Neuron (in vitro differentiated cells): ENCODE measurements around the gene TMEM117.
"Not testable (repeated sequence)": the region's sequence is repeated elsewhere in the genome, so short reads cannot be mapped to it uniquely, and the experiment has no call there.

ENCODE experiments used
- H2AFZ ChIP-seq: one replicate; pipeline ENCODE4 v1.6.1; 2013; ENCODE audit warnings: low read depth, mild to moderate bottlenecking, inconsistent platforms, low read length, moderate library complexity
- H3K27me3 ChIP-seq: one replicate; pipeline ENCODE4 v1.6.1; 2013; ENCODE audit warnings: low read length; ENCODE audit not compliant: insufficient read depth
- H3K36me3 ChIP-seq: one replicate; pipeline ENCODE4 v1.6.1; 2013; ENCODE audit warnings: low read length; ENCODE audit not compliant: insufficient read depth
- H3K4me1 ChIP-seq: one replicate; pipeline ENCODE4 v1.6.1; 2013; ENCODE audit warnings: low read length; ENCODE audit not compliant: insufficient read depth
- H3K4me3 ChIP-seq: 2 replicates; pipeline ENCODE4 v1.5.1; 2013; ENCODE audit warnings: mild to moderate bottlenecking, low read length, moderate library complexity
- H3K9me3 ChIP-seq: one replicate; pipeline ENCODE4 v1.6.1; 2013; ENCODE audit warnings: low read length

Gene TMEM117

DNA sequence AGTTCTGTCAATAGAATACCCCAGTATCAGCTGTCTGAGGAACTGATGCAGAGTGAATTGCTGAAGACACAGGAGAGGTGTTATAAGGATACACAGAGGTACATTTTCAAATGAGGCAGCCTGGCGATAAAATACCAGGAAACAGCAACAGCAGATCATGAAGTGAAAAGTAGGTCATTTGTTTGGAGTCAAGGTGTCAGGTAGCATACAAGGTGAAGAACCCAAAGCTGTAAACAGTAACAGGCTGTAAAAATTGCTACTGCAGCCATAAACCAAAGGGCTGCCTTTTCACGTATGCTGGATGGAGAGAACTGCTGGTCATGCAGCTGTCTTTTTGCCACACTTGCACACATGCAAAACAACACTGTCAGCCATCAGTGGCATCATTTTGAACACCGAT is 20.5 kb upstream of the TMEM117 start:
- Histone ChIP-seq H3K27me3 (peaks cover 2% of the 10 kb centered on the region), H3K9me3 (no peaks in the 10 kb centered on the region)

DNA sequence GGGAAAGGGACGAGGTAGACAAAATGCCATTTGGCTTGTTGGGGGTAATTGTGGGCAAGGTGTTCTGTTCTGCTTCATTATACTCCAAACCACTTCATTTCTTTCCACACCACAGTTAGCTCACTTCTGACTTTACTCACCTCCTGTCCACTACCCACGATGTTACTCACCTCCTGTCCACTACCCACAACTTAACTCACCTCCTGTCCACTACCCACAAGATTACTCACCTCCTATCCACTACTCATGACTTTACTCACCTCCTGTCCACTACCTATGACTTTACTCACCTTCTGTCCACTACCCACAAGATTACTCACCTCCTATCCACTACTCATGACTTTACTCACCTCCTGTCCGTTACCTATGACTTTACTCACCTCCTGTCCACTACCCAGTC is 19.7 kb upstream of the TMEM117 start:
- Histone ChIP-seq H3K36me3 (no peaks in the 10 kb centered on the region), H3K27me3 (peaks cover 2% of the 10 kb centered on the region), H3K4me1 (peaks cover 4% of the 10 kb centered on the region), H3K4me3 (no peak overlapping the region), H3K9me3 (no peaks in the 10 kb centered on the region), H2AFZ (no peak overlapping the region)

More for the DNA sequence above, 20.5 kb upstream of the TMEM117 start:
- Histone ChIP-seq H3K36me3 (no peaks in the 10 kb centered on the region), H3K4me3 (no peak overlapping the region), H3K4me1 (peaks cover 4% of the 10 kb centered on the region), H2AFZ (no peak overlapping the region)

DNA sequence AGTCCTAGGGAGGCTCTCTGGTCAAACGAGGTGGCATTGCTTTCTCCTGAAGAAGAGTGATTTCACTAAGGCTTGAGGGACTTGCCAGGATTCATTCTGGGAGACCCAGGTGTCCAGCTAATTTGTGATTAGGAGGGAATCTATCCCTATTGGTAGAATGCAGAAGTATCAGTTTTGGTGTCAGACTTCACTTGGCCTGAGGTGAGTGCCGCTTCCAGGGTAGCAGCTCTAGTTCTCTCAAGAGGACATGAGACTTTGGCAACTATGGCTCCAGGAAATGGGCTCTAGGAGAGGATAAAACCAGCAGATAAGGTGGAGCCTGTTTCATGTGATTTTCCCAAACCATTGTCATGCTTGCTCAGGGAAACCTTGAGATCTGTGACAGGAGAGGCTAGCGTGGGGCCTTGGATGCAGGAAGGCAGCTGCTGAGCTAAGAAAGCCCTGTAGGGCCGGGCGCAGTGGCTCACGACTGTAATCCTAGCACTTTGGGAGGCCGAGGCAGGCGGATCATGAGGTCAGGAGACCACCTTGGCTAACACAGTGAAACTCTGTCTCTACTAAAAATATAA is 11.6 kb upstream of the TMEM117 start:
- Histone ChIP-seq H3K9me3 (no peaks in the 10 kb centered on the region), H2AFZ (no peak overlapping the region), H3K4me3 (no peak overlapping the region), H3K27me3 (peaks cover 2% of the 10 kb centered on the region), H3K4me1 (no peaks in the 10 kb centered on the region), H3K36me3 (no peaks in the 10 kb centered on the region)

DNA sequence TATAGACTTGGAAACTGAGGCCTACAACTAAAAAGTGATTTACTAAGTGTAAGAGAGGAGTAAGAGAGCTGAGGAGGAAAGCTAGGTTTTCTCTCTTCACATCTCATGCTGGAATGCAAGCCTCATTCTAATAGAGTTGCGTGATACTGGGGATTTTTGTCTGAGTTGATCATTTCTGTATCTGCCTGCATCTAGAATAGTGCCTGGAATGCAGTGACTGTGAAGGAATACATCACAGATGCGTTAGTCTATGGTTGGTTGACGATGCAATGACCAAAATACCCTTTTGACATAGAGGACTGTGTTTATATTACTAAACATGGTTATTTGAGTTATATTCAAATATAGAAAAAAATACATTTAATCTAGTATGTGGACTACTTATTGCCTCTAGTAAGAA is 9.2 kb upstream of the TMEM117 start:
- no peaks in the 10 kb centered on the region for H3K4me1 ChIP-seq
- H3K4me3 ChIP-seq: no peak overlapping the region
- no peaks in the 10 kb centered on the region for H3K9me3 ChIP-seq
- H2AFZ ChIP-seq: no peak overlapping the region
- peaks cover 2% of the 10 kb centered on the region for H3K27me3 ChIP-seq
- no peaks in the 10 kb centered on the region for H3K36me3 ChIP-seq

DNA sequence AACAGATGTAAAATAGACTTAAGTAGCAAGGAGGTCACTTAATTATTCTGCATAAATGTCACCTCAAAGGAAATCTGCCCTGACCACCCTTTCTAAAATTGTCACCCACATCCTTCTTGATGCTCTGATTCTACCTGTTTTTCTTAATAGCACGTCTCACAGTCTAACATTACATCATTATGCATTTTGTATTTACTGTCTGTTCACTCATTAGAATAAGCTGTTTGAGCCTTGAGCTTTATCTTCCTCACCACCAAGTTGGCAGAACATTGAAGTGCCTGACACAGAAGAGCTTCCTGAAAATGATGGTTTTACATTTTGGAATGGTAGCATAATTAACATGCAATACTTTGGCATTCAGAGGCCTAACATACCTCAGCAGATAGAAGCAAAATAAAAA is 8.8 kb upstream of the TMEM117 start:
- H3K36me3 ChIP-seq: no peaks in the 10 kb centered on the region
- H3K27me3 ChIP-seq: peaks cover 3% of the 10 kb centered on the region
- H3K9me3 ChIP-seq: no peaks in the 10 kb centered on the region
- no peak overlapping the region for H2AFZ ChIP-seq
- no peak overlapping the region for H3K4me3 ChIP-seq
- no peaks in the 10 kb centered on the region for H3K4me1 ChIP-seq

DNA sequence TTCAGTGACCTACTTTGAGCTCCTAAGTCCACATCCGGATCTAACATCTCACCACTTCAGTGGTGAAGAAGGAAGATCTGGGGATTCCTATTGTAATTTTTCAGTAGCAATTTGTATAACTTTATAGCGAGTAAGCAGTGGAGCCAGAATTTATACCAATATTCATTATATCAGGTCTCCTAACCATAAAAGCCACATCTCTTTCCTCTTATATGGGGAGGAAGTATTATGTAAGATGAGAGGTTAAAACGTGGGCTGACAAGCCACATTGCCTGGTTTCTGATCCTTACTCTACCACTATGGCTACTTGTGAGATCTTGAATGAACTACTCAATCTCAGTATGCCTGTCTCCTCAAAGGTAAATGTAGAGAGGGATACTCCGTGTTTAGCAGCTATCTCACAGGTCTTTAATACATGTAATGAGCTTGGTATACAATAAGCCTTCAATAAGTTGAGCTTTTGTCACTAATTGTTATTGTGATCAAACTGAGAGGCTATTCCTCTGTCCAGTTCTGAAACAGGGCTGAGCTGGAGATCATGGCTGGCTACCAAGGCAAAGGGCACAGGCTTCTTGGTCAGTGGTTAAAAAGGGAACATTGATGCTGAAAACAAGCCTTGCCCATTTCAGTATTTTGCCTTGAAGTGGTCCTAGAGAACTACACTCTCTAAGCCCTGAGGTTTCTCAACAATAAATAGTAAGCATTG is 3.3 kb upstream of the TMEM117 start:
- H3K27me3 ChIP-seq: peaks cover 2% of the 10 kb centered on the region
- no peak overlapping the region for H2AFZ ChIP-seq
- H3K4me3 ChIP-seq: no peak overlapping the region
- no peaks in the 10 kb centered on the region for H3K36me3 ChIP-seq
- no peaks in the 10 kb centered on the region for H3K9me3 ChIP-seq
- H3K4me1 ChIP-seq: no peaks in the 10 kb centered on the region

DNA sequence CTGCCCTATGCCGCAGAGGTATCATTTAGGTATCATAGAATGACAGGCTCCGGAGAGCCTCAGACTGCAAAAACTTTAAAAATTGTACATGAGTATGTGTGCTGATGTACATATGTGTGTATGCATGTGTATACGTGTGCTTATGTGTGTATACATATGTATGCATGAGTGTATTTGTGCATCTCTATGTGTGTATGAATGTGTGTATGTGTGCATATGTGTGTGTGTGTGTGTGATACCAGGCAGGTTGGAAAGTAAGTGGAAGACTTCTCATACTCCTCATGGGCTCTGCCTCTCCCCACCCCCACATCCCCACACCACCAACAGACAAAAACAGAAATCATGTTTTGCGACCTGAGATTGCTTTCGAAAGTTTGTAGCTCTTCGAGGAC is 621 bp upstream of the TMEM117 start:
- Histone ChIP-seq H3K36me3 (no peaks in the 10 kb centered on the region), H3K27me3 (peaks cover 2% of the 10 kb centered on the region), H3K4me1 (no peaks in the 10 kb centered on the region), H3K9me3 (no peaks in the 10 kb centered on the region), H3K4me3 (peak overlapping the region; percentile 73), H2AFZ (peak overlapping the region; percentile 86)

DNA sequence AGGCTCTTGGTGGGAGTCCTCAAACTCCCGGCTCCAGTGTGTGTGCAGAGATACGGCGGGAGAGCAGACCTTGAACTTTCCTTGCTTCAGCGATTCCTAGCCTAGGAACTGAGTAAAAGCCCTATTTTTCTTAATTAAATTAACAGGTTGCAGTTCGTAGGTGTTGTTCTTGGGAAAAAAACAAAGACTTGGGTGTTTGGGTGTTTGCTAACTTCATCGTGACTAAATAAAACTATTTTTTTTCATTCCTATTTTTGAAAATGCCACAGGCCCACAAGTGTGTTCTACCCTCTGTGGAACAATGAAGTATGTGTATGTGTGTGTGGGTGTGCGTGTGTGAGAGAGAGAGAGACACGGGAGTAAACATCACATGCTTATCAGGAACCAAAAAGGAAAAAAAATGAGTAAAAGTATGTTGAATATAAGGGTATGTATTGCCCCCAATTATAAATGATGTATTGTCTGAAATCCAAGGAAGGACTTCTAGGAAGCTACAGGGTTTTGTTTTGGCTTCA is 651 bp downstream of the TMEM117 start:
- H3K9me3 ChIP-seq: no peaks in the 10 kb centered on the region

DNA sequence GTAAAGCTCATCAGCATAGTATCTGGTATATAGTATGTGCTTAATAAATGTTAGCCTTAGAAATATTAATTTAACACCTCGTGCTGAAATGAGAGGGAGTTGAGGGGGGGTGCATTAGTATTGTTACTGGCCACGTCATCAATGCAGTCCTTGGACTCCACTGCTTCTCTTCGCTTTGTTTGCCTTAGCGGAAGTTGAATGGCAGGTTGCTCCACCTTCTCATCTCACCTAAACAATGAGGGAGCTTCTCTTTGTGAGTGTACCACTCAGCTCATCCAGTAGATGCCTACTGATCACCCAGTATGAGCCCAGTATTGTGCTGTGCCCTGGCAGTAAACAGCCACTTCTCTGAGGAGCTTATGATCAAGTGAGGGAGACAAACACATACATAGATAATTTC is 4.5 kb downstream of the TMEM117 start:
- no peaks in the 10 kb centered on the region for H3K4me1 ChIP-seq
- no peak overlapping the region for H3K4me3 ChIP-seq
- no peaks in the 10 kb centered on the region for H3K36me3 ChIP-seq
- no peak overlapping the region for H2AFZ ChIP-seq
- no peaks in the 10 kb centered on the region for H3K27me3 ChIP-seq
- no peaks in the 10 kb centered on the region for H3K9me3 ChIP-seq

More for the DNA sequence above, 651 bp downstream of the TMEM117 start:
- peak overlapping the region; percentile 86 for H2AFZ ChIP-seq
- H3K27me3 ChIP-seq: peaks cover 2% of the 10 kb centered on the region
- no peaks in the 10 kb centered on the region for H3K4me1 ChIP-seq
- H3K4me3 ChIP-seq: peak overlapping the region; percentile 73
- H3K36me3 ChIP-seq: no peaks in the 10 kb centered on the region

DNA sequence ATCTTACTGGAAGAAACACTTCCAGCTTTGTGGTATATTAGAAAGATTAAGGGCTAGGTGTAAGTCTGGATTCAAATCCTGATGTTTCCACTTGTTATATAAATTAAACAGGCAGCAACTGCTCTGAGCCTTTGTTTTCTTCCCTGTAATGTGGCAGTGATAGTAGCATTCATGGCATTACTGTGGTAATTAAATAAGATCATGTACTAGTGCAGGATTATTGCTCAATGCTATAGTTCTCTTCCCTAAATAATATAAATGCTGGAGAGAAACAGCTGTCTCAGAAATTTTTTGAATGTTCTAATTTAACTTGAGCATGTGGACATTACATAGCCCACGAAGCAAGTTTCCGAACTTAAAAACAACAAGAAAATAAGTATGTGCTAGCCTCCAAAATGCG is 5.4 kb downstream of the TMEM117 start:
- Histone ChIP-seq H3K27me3 (no peaks in the 10 kb centered on the region), H2AFZ (no peak overlapping the region), H3K4me3 (no peak overlapping the region), H3K4me1 (no peaks in the 10 kb centered on the region), H3K36me3 (no peaks in the 10 kb centered on the region), H3K9me3 (no peaks in the 10 kb centered on the region)

DNA sequence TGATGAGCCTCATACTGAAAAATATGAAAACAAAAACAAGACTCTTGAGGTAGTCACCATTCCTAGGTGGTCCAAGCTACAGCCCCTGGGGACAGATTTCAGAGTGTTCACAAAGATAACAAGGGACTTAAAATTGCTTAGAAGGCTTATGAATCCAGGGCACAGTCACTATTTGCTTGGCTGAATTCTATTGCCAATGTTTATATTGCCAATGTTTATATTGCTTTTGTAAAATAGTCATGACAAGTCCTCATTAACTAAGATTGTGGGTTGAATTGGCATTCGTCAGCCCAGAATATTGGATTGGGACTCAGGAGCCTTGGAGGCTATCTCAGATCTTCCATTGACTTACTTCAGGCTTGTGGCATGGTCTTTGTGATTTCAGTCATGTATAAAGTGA is 6.4 kb downstream of the TMEM117 start:
- Histone ChIP-seq H3K9me3 (no peaks in the 10 kb centered on the region), H2AFZ (no peak overlapping the region), H3K4me1 (peaks cover 7% of the 10 kb centered on the region), H3K36me3 (no peaks in the 10 kb centered on the region), H3K4me3 (no peak overlapping the region), H3K27me3 (no peaks in the 10 kb centered on the region)

DNA sequence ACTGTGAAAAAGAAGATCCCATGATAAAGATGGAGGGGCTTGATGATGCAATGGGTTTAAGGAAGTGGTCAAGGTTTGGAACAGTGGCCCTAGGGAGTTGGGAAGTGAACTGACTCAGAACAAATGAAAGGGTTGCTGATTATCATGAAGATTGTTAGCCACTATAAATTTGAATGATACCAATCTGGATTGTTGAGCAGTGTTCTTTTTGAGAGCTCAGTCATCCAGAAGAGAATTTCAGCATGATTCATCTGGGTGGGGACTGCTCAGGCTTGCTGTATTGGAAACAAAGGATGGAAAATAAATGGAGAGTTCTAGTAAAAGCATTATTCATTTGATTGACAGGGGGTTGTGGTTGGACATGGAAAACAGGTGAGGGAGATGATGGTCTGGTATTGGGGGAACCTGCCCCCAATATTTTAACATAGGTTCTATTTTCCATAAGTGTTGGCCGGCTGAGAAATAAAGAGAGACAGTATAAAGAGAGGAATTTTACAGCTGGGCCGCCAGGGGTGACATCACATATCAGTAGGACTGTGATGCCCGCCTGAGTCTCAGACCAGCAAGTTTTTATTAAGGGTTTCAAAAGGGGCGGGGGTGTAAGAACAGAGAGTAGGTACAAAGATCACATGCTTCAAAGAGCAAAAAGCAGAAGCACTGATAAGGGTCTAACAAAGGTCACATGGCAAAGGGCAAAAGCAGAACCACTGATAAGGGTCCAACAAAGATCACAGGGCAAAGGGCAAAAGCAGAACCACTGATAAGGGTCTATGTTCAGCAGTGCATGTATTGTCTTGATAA is 11.7 kb downstream of the TMEM117 start:
- not testable (repeated sequence) for H3K36me3 ChIP-seq, H2AFZ ChIP-seq, H3K9me3 ChIP-seq, H3K4me3 ChIP-seq, H3K27me3 ChIP-seq
- peaks cover 12% of the 10 kb centered on the region for H3K4me1 ChIP-seq

DNA sequence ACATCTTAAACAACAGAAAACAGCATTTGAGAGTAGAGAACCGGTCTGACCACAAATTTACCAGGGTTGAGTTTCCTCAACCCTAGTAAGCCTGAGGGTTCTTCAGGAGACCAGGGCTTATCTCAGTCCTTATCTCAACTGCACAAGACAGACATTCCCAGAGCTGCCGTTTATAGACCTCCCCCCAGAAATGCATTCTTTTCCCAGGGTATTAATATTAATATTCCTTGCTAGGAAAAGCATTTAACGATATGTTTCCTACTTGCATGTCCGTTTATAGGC is 12.3 kb downstream of the TMEM117 start:
- no peaks in the 10 kb centered on the region for H3K27me3 ChIP-seq
- H3K9me3 ChIP-seq: no peaks in the 10 kb centered on the region

More for the DNA sequence above, 12.3 kb downstream of the TMEM117 start:
- H2AFZ ChIP-seq: no peak overlapping the region
- peaks cover 14% of the 10 kb centered on the region for H3K4me1 ChIP-seq
- no peak overlapping the region for H3K4me3 ChIP-seq
- peaks cover 1% of the 10 kb centered on the region for H3K36me3 ChIP-seq
